GM12892 (cell line): Measurements from ENCODE around the gene CCDC188.

Experiments used
- POLR2A ChIP-seq: IDR thresholded peaks from 2 replicates; pipeline ENCODE4 v1.6.1; 2011; ENCODE audit warnings: low read depth, low read length, control low read depth
- POLR2AphosphoS5 ChIP-seq: IDR thresholded peaks from 2 replicates; pipeline ENCODE4 v1.6.1; 2011; ENCODE audit warnings: low read depth, low read length, control low read depth

- no peak for TF ChIP-seq POLR2A
- no peak for TF ChIP-seq POLR2AphosphoS5
Observed at GRCh38 chr22:20198557-20199319, 47.9 kb upstream of the CCDC188 start.
